ENCODE measurements around the gene ATP8A2. TPM values are rescaled to one million over a fixed set of nuclear protein-coding genes. Genes with fewer than 3 reads are reported as not detected.
A peak's percentile ranks its signal among the peaks of the same experiment; 100 is the strongest.

The ATP8A2 gene
- total RNA-seq, 2 donors from 2014 or later = 1.6 to 2.9 TPM

- H3K36me3 Mint-ChIP-seq (ENCODE audit: low read depth) = no peaks in the 10 kb centered on the region
Observed at GRCh38 chr13:25847145-25847544, 475.4 kb downstream of the ATP8A2 start.

GRCh38 chr13:25847635-25848626, 476.2 kb downstream of the ATP8A2 start:
- no peaks in the 10 kb centered on the region for H3K36me3 ChIP-seq (ENCODE audit: control insufficient read depth, insufficient read depth, low read length)
- no peak overlapping the region for H3K4me3 Mint-ChIP-seq
- H3K27ac Mint-ChIP-seq = peak overlapping the region; percentile 37
- WGBS, 2 experiments (ENCODE audit: insufficient coverage in 1 of 2, insufficient read length in 1 of 2) = 76 to 81% methylated on average over 3 to 11 of the region's 11 CpGs
- H3K27me3 ChIP-seq (ENCODE audit: control insufficient read depth, insufficient read depth, low read length, poor library complexity, severe bottlenecking) = no peaks in the 10 kb centered on the region
- H3K36me3 Mint-ChIP-seq (ENCODE audit: low read depth) = no peaks in the 10 kb centered on the region
- no peak for DNase-seq
- no peak overlapping the region for H3K4me3 ChIP-seq (ENCODE audit: low read length)
- no peak overlapping the region for H3K9ac ChIP-seq (ENCODE audit: extremely low read depth, low read length, poor library complexity, severe bottlenecking)
- no peaks in the 10 kb centered on the region for H3K27me3 Mint-ChIP-seq (ENCODE audit: insufficient read depth)
- H3K4me1 ChIP-seq (ENCODE audit: control insufficient read depth, insufficient read depth, low read length) = no peaks in the 10 kb centered on the region
- peaks cover 21% of the 10 kb centered on the region for H3K4me1 Mint-ChIP-seq
- H3K9me3 Mint-ChIP-seq = no peaks in the 10 kb centered on the region
- TF ChIP-seq, protein P1, sequence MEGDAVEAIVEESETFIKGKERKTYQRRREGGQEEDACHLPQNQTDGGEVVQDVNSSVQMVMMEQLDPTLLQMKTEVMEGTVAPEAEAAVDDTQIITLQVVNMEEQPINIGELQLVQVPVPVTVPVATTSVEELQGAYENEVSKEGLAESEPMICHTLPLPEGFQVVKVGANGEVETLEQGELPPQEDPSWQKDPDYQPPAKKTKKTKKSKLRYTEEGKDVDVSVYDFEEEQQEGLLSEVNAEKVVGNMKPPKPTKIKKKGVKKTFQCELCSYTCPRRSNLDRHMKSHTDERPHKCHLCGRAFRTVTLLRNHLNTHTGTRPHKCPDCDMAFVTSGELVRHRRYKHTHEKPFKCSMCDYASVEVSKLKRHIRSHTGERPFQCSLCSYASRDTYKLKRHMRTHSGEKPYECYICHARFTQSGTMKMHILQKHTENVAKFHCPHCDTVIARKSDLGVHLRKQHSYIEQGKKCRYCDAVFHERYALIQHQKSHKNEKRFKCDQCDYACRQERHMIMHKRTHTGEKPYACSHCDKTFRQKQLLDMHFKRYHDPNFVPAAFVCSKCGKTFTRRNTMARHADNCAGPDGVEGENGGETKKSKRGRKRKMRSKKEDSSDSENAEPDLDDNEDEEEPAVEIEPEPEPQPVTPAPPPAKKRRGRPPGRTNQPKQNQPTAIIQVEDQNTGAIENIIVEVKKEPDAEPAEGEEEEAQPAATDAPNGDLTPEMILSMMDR (conservative IDR thresholded peaks at IDR 0.05) = no peak
- no peak overlapping the region for H3K27ac ChIP-seq (ENCODE audit: low read depth, low read length)
- peaks cover 4% of the 10 kb centered on the region for H3K9me3 ChIP-seq (ENCODE audit: control insufficient read depth, low read length)

More at GRCh38 chr13:25847145-25847544, 475.4 kb downstream of the ATP8A2 start:
- peaks cover 21% of the 10 kb centered on the region for H3K4me1 Mint-ChIP-seq
- Histone ChIP-seq H3K4me1 (ENCODE audit: control insufficient read depth, insufficient read depth, low read length) (no peaks in the 10 kb centered on the region), H3K27me3 (ENCODE audit: control insufficient read depth, insufficient read depth, low read length, poor library complexity, severe bottlenecking) (no peaks in the 10 kb centered on the region), H3K9ac (ENCODE audit: extremely low read depth, low read length, poor library complexity, severe bottlenecking) (no peak overlapping the region), H3K9me3 (ENCODE audit: control insufficient read depth, low read length) (peaks cover 12% of the 10 kb centered on the region), H3K36me3 (ENCODE audit: control insufficient read depth, insufficient read depth, low read length) (no peaks in the 10 kb centered on the region), H3K4me3 (ENCODE audit: low read length) (no peak overlapping the region), H3K27ac (ENCODE audit: low read depth, low read length) (no peak overlapping the region)
- 92 to 100% methylated on average over 2 to 5 of the region's 5 CpGs for WGBS, 2 experiments (ENCODE audit: insufficient coverage in 1 of 2, insufficient read length in 1 of 2)
- TF ChIP-seq, protein P1 (conservative IDR thresholded peaks at IDR 0.05) = no peak
- no peaks in the 10 kb centered on the region for H3K27me3 Mint-ChIP-seq (ENCODE audit: insufficient read depth)
- H3K4me3 Mint-ChIP-seq = no peak overlapping the region
- peaks cover 2% of the 10 kb centered on the region for H3K9me3 Mint-ChIP-seq
- H3K27ac Mint-ChIP-seq = no peak overlapping the region
- no peak for DNase-seq

DNA sequence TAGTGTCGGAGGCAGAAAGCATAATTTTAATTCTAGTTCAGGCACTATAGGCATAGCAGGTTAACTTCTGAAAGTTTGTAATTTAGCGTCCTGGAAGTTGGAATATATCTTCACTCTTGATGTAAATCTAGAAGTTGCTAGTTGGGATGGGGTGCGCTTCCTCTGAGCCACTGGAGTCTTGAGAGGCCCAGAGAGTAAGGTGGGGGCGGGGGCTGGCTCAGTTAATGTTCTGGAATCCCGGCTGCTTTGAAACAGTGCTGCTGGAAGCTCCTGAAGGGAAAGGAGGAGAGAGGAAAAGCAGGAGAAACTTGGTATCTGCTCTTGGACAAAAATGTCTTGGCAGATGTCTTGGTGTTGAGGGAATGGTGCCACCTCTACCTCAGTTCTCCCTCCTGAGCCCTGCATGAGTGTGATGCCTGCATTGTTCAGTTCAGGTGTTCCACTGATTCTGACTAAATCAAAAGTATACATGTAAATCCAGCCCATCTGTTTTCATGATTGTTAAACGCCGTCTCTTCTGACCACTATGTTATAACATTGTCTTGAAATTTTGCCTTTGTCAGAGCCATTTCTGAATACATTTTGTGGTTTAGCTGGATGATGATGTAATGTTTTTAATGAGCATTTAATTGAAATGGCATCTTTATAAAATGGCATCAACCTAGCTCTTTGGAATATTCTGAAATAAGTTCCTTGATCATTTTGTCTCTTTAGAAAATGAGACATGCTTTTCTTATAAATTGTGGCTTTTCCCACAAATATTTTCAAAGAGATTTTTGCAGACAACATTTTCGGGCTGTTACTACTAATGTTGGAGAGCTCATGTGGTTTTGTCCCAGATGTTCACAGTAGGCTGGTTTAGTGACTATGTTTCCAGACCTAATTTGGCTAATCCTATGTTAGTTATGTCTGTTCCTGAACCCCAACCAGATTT, 477.3 kb downstream of the ATP8A2 start:
- Mint-ChIP-seq H3K27me3 (ENCODE audit: insufficient read depth) (no peaks in the 10 kb centered on the region), H3K4me1 (peaks cover 21% of the 10 kb centered on the region), H3K9me3 (no peaks in the 10 kb centered on the region), H3K27ac (no peak overlapping the region), H3K4me3 (no peak overlapping the region), H3K36me3 (ENCODE audit: low read depth) (no peaks in the 10 kb centered on the region)
- WGBS, 2 experiments (ENCODE audit: insufficient coverage in 1 of 2, insufficient read length in 1 of 2) = 77 to 88% methylated on average over 3 to 8 of the region's 8 CpGs
- H3K27me3 ChIP-seq (ENCODE audit: control insufficient read depth, insufficient read depth, low read length, poor library complexity, severe bottlenecking) = no peaks in the 10 kb centered on the region
- H3K27ac ChIP-seq (ENCODE audit: low read depth, low read length) = no peak overlapping the region
- H3K36me3 ChIP-seq (ENCODE audit: control insufficient read depth, insufficient read depth, low read length) = no peaks in the 10 kb centered on the region
- TF ChIP-seq, protein P1 (conservative IDR thresholded peaks at IDR 0.05) = no peak
- H3K9me3 ChIP-seq (ENCODE audit: control insufficient read depth, low read length) = no peaks in the 10 kb centered on the region
- H3K4me1 ChIP-seq (ENCODE audit: control insufficient read depth, insufficient read depth, low read length) = no peaks in the 10 kb centered on the region
- DNase-seq = no peak
- no peak overlapping the region for H3K9ac ChIP-seq (ENCODE audit: extremely low read depth, low read length, poor library complexity, severe bottlenecking)
- no peak overlapping the region for H3K4me3 ChIP-seq (ENCODE audit: low read length)

All from endodermal cell (in vitro differentiated cells).